ENCODE data around the gene PRKAR1B. TPM values are rescaled to one million over a fixed set of nuclear protein-coding genes. Genes with fewer than 3 reads are reported as not detected.

The PRKAR1B gene
- total RNA-seq, 1 donor from 2014 or later, result 21.7 TPM

GRCh38 chr7:690478-691360, 36.4 kb downstream of the PRKAR1B start:
- no peak for TF ChIP-seq CTCF (IDR thresholded peaks at IDR 0.05; ENCODE audit: unreplicated experiment)
- Mint-ChIP-seq H3K9me3 (ENCODE audit: unreplicated experiment) (peaks cover 6% of the 10 kb centered on the region), H3K36me3 (ENCODE audit: low read depth, unreplicated experiment) (peaks cover 29% of the 10 kb centered on the region), H3K27ac (ENCODE audit: unreplicated experiment) (no peak overlapping the region), H3K4me3 (ENCODE audit: unreplicated experiment) (peak overlapping the region; percentile 31), H3K4me1 (ENCODE audit: unreplicated experiment) (no peaks in the 10 kb centered on the region), H3K27me3 (ENCODE audit: unreplicated experiment) (peaks cover 10% of the 10 kb centered on the region)
- DNase-seq (ENCODE audit: low spot score), result no peak

GRCh38 chr7:685540-685939, 41.5 kb downstream of the PRKAR1B start:
- peaks cover 40% of the 10 kb centered on the region for H3K36me3 Mint-ChIP-seq (ENCODE audit: low read depth, unreplicated experiment)
- peaks cover 10% of the 10 kb centered on the region for H3K27me3 Mint-ChIP-seq (ENCODE audit: unreplicated experiment)
- no peak overlapping the region for H3K4me3 Mint-ChIP-seq (ENCODE audit: unreplicated experiment)
- DNase-seq (ENCODE audit: low spot score), result no peak
- no peak for TF ChIP-seq CTCF (IDR thresholded peaks at IDR 0.05; ENCODE audit: unreplicated experiment)
- H3K4me1 Mint-ChIP-seq (ENCODE audit: unreplicated experiment), result peaks cover 3% of the 10 kb centered on the region
- no peak overlapping the region for H3K27ac Mint-ChIP-seq (ENCODE audit: unreplicated experiment)
- peaks cover 6% of the 10 kb centered on the region for H3K9me3 Mint-ChIP-seq (ENCODE audit: unreplicated experiment)

GRCh38 chr7:684416-684815, 42.7 kb downstream of the PRKAR1B start:
- Mint-ChIP-seq H3K27me3 (ENCODE audit: unreplicated experiment) (peaks cover 12% of the 10 kb centered on the region), H3K9me3 (ENCODE audit: unreplicated experiment) (peaks cover 6% of the 10 kb centered on the region), H3K27ac (ENCODE audit: unreplicated experiment) (no peak overlapping the region), H3K4me1 (ENCODE audit: unreplicated experiment) (peaks cover 3% of the 10 kb centered on the region), H3K4me3 (ENCODE audit: unreplicated experiment) (peak overlapping the region; percentile 25), H3K36me3 (ENCODE audit: low read depth, unreplicated experiment) (peaks cover 41% of the 10 kb centered on the region)
- TF ChIP-seq CTCF (IDR thresholded peaks at IDR 0.05; ENCODE audit: unreplicated experiment), result no peak
- no peak for DNase-seq (ENCODE audit: low spot score)

GRCh38 chr7:683526-684205, 43.4 kb downstream of the PRKAR1B start:
- Mint-ChIP-seq H3K27ac (ENCODE audit: unreplicated experiment) (no peak overlapping the region), H3K4me1 (ENCODE audit: unreplicated experiment) (peaks cover 3% of the 10 kb centered on the region), H3K4me3 (ENCODE audit: unreplicated experiment) (no peak overlapping the region), H3K36me3 (ENCODE audit: low read depth, unreplicated experiment) (peaks cover 40% of the 10 kb centered on the region), H3K27me3 (ENCODE audit: unreplicated experiment) (peaks cover 13% of the 10 kb centered on the region), H3K9me3 (ENCODE audit: unreplicated experiment) (peaks cover 6% of the 10 kb centered on the region)
- no peak for DNase-seq (ENCODE audit: low spot score)
- TF ChIP-seq CTCF (IDR thresholded peaks at IDR 0.05; ENCODE audit: unreplicated experiment), result no peak

- peaks cover 43% of the 10 kb centered on the region for H3K36me3 Mint-ChIP-seq (ENCODE audit: low read depth, unreplicated experiment)
- H3K27me3 Mint-ChIP-seq (ENCODE audit: unreplicated experiment), result peaks cover 13% of the 10 kb centered on the region
- peaks cover 6% of the 10 kb centered on the region for H3K9me3 Mint-ChIP-seq (ENCODE audit: unreplicated experiment)
- peaks cover 3% of the 10 kb centered on the region for H3K4me1 Mint-ChIP-seq (ENCODE audit: unreplicated experiment)
- no peak overlapping the region for H3K4me3 Mint-ChIP-seq (ENCODE audit: unreplicated experiment)
- no peak for DNase-seq (ENCODE audit: low spot score)
- no peak overlapping the region for H3K27ac Mint-ChIP-seq (ENCODE audit: unreplicated experiment)
- TF ChIP-seq CTCF (IDR thresholded peaks at IDR 0.05; ENCODE audit: unreplicated experiment), result no peak
Measured at GRCh38 chr7:682810-683209, 44.3 kb downstream of the PRKAR1B start.

Data from endothelial cell (in vitro differentiated cells).